A673 (cell line): ENCODE measurements around the gene C10orf62. TPM values are rescaled to one million over a fixed set of nuclear protein-coding genes. Genes with fewer than 3 reads are reported as not detected.
A peak's percentile ranks its signal among the peaks of the same experiment; 100 is the strongest.

Experiments
- BruUV-seq: library from RNA; stranded (reverse); fragments of 400-500 nt; replicated peaks from 2 replicates; lab custom pipeline; 2021; lab: Mats Ljungman, UMichigan
- CTCF ChIA-PET: fragments of 300-600 bp; sonication (Branson Sonifier 250); formaldehyde crosslinking; loops from one replicate; lab custom pipeline; 2022; ENCODE audit warnings: antibody characterized with exemption; lab: Charles Lee
- POLR2A ChIA-PET: fragments of 300-600 bp; sonication (Branson Sonifier 250); formaldehyde crosslinking; loops from one replicate; lab custom pipeline; 2022; ENCODE audit warnings: antibody characterized with exemption; ENCODE audit not compliant: low non-redundant PET; lab: Charles Lee
- DNase-seq: peaks from one replicate; pipeline ENCODE4 v3.0.0-alpha.2; 2015; ENCODE audit warnings: low spot score
- H3K27ac ChIP-seq: fragments of 200-600 bp; sonication (generic); 2 replicates; pipeline ENCODE4 v1.5.1; 2016; ENCODE audit warnings: mixed run types, low read depth, mild to moderate bottlenecking, mixed read lengths, antibody characterized with exemption, low read length; ENCODE audit not compliant: poor library complexity, severe bottlenecking
- H3K27me3 ChIP-seq: fragments of 200-600 bp; sonication (generic); replicated peaks from 2 replicates; pipeline ENCODE4 v1.6.1; 2017; ENCODE audit warnings: mixed run types, low read depth, mild to moderate bottlenecking, mixed read lengths, antibody characterized with exemption, low read length; ENCODE audit not compliant: insufficient read depth, poor library complexity
- H3K36me3 ChIP-seq: fragments of 200-600 bp; sonication (generic); 2 replicates; pipeline ENCODE4 v1.6.1; 2016; ENCODE audit warnings: mixed run types, mild to moderate bottlenecking, mixed read lengths, antibody characterized with exemption, low read length; ENCODE audit not compliant: insufficient read depth, poor library complexity, severe bottlenecking
- H3K4me1 ChIP-seq: fragments of 200-600 bp; sonication (generic); 2 replicates; pipeline ENCODE4 v1.6.1; 2017; ENCODE audit warnings: mixed run types, mild to moderate bottlenecking, mixed read lengths, antibody characterized with exemption, low read length; ENCODE audit not compliant: insufficient read depth, poor library complexity, severe bottlenecking
- H3K4me3 ChIP-seq: fragments of 200-600 bp; sonication (generic); 2 replicates; pipeline ENCODE4 v1.5.1; 2016; ENCODE audit warnings: low read depth, mixed run types, mild to moderate bottlenecking, mixed read lengths, low read length; ENCODE audit not compliant: poor library complexity, severe bottlenecking
- H3K9me3 ChIP-seq: fragments of 200-600 bp; sonication (generic); 2 replicates; pipeline ENCODE4 v1.6.1; 2016; ENCODE audit warnings: mixed run types, low read depth, mild to moderate bottlenecking, mixed read lengths, antibody characterized with exemption, low read length; ENCODE audit not compliant: poor library complexity, severe bottlenecking
- CTCF ChIP-seq: fragments of 300-800, 200-600 bp; sonication (generic); conservative IDR thresholded peaks from 2 replicates; pipeline ENCODE4 v1.5.1; 2017; ENCODE audit warnings: low read depth, mild to moderate bottlenecking, antibody characterized with exemption, low read length, moderate library complexity, mixed read lengths
- EZH2 ChIP-seq: fragments of 200-600 bp; sonication (generic); IDR thresholded peaks from 2 replicates; pipeline ENCODE4 v1.6.1; 2017; ENCODE audit warnings: borderline replicate concordance, low read depth, mild to moderate bottlenecking, mixed read lengths, antibody characterized with exemption, low read length; ENCODE audit not compliant: poor library complexity, severe bottlenecking
- intact Hi-C: fragments of 100-400 bp; cut with micrococcal nuclease; formaldehyde crosslinking; loops from one replicate; pipeline ENCODE4 v1.10.0; 2022; ENCODE audit not compliant: unreplicated experiment
- total RNA-seq: library from RNA; stranded (reverse); gene quantifications from 2 replicates; pipeline ENCODE4 v1.2.3, GENCODE V29; 2021

C10orf62 gene
- total RNA-seq, 1 experiment from 2014 or later: not detected

GRCh38 chr10:97629289-97629688 lies 39.8 kb downstream of the C10orf62 start:
- CTCF ChIA-PET: no interaction called here
- Histone ChIP-seq H3K27me3 (no peaks in the 10 kb centered on the region), H3K36me3 (no peaks in the 10 kb centered on the region), H3K9me3 (no peaks in the 10 kb centered on the region), H3K4me1 (peaks cover 12% of the 10 kb centered on the region), H3K27ac (no peak overlapping the region), H3K4me3 (no peak overlapping the region)
- DNase-seq: no peak
- no peak for TF ChIP-seq EZH2
- TF ChIP-seq CTCF: no peak
- POLR2A ChIA-PET: no interaction called here
- BruUV-seq: no TSS peak
- intact Hi-C loops: no loop called here

- Histone ChIP-seq H3K27ac (no peak overlapping the region), H3K9me3 (no peaks in the 10 kb centered on the region), H3K4me3 (no peak overlapping the region), H3K4me1 (peaks cover 12% of the 10 kb centered on the region), H3K36me3 (no peaks in the 10 kb centered on the region), H3K27me3 (no peaks in the 10 kb centered on the region)
- no peak for DNase-seq
- CTCF ChIA-PET: no interaction called here
- BruUV-seq: no TSS peak
- TF ChIP-seq EZH2 (no peak), CTCF (no peak)
- POLR2A ChIA-PET: no interaction called here
- intact Hi-C loops: no loop called here
Observed at GRCh38 chr10:97631098-97631497, 41.6 kb downstream of the C10orf62 start.

- Histone ChIP-seq H3K27ac (peak within 1 kb of the TSS; percentile 35), H3K4me1 (peaks cover 12% of the 10 kb centered on the region), H3K9me3 (no peaks in the 10 kb centered on the region), H3K27me3 (no peaks in the 10 kb centered on the region), H3K36me3 (no peaks in the 10 kb centered on the region), H3K4me3 (peak within 1 kb of the TSS; percentile 74)
- DNase-seq: peak; percentile 97
- intact Hi-C loops: no loop called here
- TF ChIP-seq EZH2 (no peak), CTCF (no peak)
- BruUV-seq: no TSS peak
- POLR2A ChIA-PET: interaction anchor here (0.7 kb wide), 1 partner anchor 102 kb away, joined by 3 read pairs; no protein-coding TSS in a partner anchor
- CTCF ChIA-PET: no interaction called here
Observed at GRCh38 chr10:97632949-97633884, 43.7 kb downstream of the C10orf62 start, which contains the start of gene MORN4. Gene MORN4, minus strand, starts transcription at chr10:97633500. Its CDS starts 13,847 bp downstream, at chr10:97619653.
